Measurements from ENCODE around the gene LRMDA. TPM values are rescaled to one million over a fixed set of nuclear protein-coding genes. Genes with fewer than 3 reads are reported as not detected.

Gene LRMDA
- total RNA-seq, 2 donors from 2014 or later, result 14.4 to 18.0 TPM

- intact Hi-C loops (cut with DNase I), result no loop called here
- no peak for DNase-seq (ENCODE audit: low spot score)
These were observed 31.4 kb downstream of the LRMDA start for GRCh38 chr10:75462865-75463264.

- no peak for DNase-seq (ENCODE audit: low spot score)
- intact Hi-C loops (cut with DNase I), result no loop called here
These were observed 33.3 kb downstream of the LRMDA start for GRCh38 chr10:75464478-75465449.

GRCh38 chr10:75465450-75465827 lies 34.0 kb downstream of the LRMDA start:
- intact Hi-C loops (cut with DNase I), result no loop called here
- DNase-seq (ENCODE audit: low spot score), result no peak

GRCh38 chr10:75466001-75466400 lies 34.6 kb downstream of the LRMDA start:
- no peak for DNase-seq (ENCODE audit: low spot score)
- intact Hi-C loops (cut with DNase I), result no loop called here

- intact Hi-C loops (cut with DNase I), result no loop called here
- DNase-seq (ENCODE audit: low spot score), result no peak
These were observed 35.5 kb downstream of the LRMDA start for GRCh38 chr10:75466886-75467285.

- no peak for DNase-seq (ENCODE audit: low spot score)
- intact Hi-C loops (cut with DNase I), result no loop called here
These were observed 37.2 kb downstream of the LRMDA start for GRCh38 chr10:75468612-75469005.

- DNase-seq (ENCODE audit: low spot score), result no peak
- intact Hi-C loops (cut with DNase I), result no loop called here
These were observed 37.7 kb downstream of the LRMDA start for GRCh38 chr10:75469006-75469616.

GRCh38 chr10:75470901-75471300 lies 39.5 kb downstream of the LRMDA start:
- intact Hi-C loops (cut with DNase I), result no loop called here
- no peak for DNase-seq (ENCODE audit: low spot score)

- intact Hi-C loops (cut with DNase I), result no loop called here
- no peak for DNase-seq (ENCODE audit: low spot score)
These were observed 41.3 kb downstream of the LRMDA start for GRCh38 chr10:75472685-75473084.

GRCh38 chr10:75474106-75474505 lies 42.7 kb downstream of the LRMDA start:
- DNase-seq (ENCODE audit: low spot score), result no peak
- intact Hi-C loops (cut with DNase I), result no loop called here

GRCh38 chr10:75475460-75476182 lies 44.2 kb downstream of the LRMDA start:
- DNase-seq (ENCODE audit: low spot score), result no peak
- intact Hi-C loops (cut with DNase I), result no loop called here

GRCh38 chr10:75476569-75476968 lies 45.1 kb downstream of the LRMDA start:
- intact Hi-C loops (cut with DNase I), result no loop called here
- no peak for DNase-seq (ENCODE audit: low spot score)

- intact Hi-C loops (cut with DNase I), result no loop called here
- no peak for DNase-seq (ENCODE audit: low spot score)
These were observed 45.6 kb downstream of the LRMDA start for GRCh38 chr10:75476985-75477384.

- no peak for DNase-seq (ENCODE audit: low spot score)
- intact Hi-C loops (cut with DNase I), result no loop called here
These were observed 46.3 kb downstream of the LRMDA start for GRCh38 chr10:75477680-75478079.

- no peak for DNase-seq (ENCODE audit: low spot score)
- intact Hi-C loops (cut with DNase I), result no loop called here
These were observed 49.0 kb downstream of the LRMDA start for GRCh38 chr10:75480374-75480773.

- intact Hi-C loops (cut with DNase I), result no loop called here
- DNase-seq (ENCODE audit: low spot score), result no peak
These were observed 51.8 kb downstream of the LRMDA start for GRCh38 chr10:75483188-75483587.

- intact Hi-C loops (cut with DNase I), result no loop called here
- DNase-seq (ENCODE audit: low spot score), result no peak
These were observed 53.3 kb downstream of the LRMDA start for GRCh38 chr10:75484717-75485116.

GRCh38 chr10:75486591-75486990 lies 55.2 kb downstream of the LRMDA start:
- intact Hi-C loops (cut with DNase I), result no loop called here
- DNase-seq (ENCODE audit: low spot score), result no peak

GRCh38 chr10:75487087-75487754 lies 55.8 kb downstream of the LRMDA start:
- no peak for DNase-seq (ENCODE audit: low spot score)
- intact Hi-C loops (cut with DNase I), result no loop called here

GRCh38 chr10:75487755-75488125 lies 56.3 kb downstream of the LRMDA start:
- no peak for DNase-seq (ENCODE audit: low spot score)
- intact Hi-C loops (cut with DNase I), result no loop called here

All from posterior vena cava (tissue), 2 donors.